Right lobe of liver (tissue), 4 donors: ENCODE results near the gene SMG7.

ENCODE experiments used
- CTCF ChIP-seq, 4 donors: fragments of 200-600 bp in 3 of 4; fragments of 450-650 bp in 1 of 4; IDR thresholded peaks; one replicate each; pipeline versions ENCODE4 v1.5.1 to v1.8.0; 2016 to 2022; ENCODE audit warnings: antibody characterized with exemption in 4 of 4, mild to moderate bottlenecking in 2 of 4
- POLR2A ChIP-seq: fragments of 450-650 bp; IDR thresholded peaks from one replicate; pipeline ENCODE4 v1.6.1; 2017; ENCODE audit warnings: antibody characterized with exemption, mild to moderate bottlenecking
- donor health status: DM: no; HTN: no; CAD: no.
- donor health status: DM: no; HTN: no; CAD: no.
- donor health status: DM: no; HTN: yes; CAD: no.

- TF ChIP-seq CTCF (IDR thresholded peaks at IDR 0.05) = no peak
- TF ChIP-seq POLR2A = no peak
These were observed 41.9 kb downstream of the SMG7 start for GRCh38 chr1:183514235-183514634.
